Panc1 (cell line): ENCODE data around the gene ELK4. TPM values are rescaled to one million over a fixed set of nuclear protein-coding genes. Genes with fewer than 3 reads are reported as not detected.

Experiments used
- ATAC-seq: fragments of 200-7000 bp; cut with Tn5 transposase; 2 replicates; pipeline ENCODE4 v1.9.1; 2020; ENCODE audit warnings: mild to moderate bottlenecking, moderate library complexity
- BruUV-seq: library from RNA; stranded (reverse); fragments of 400-500 nt; replicated peaks from 2 replicates; lab custom pipeline; 2021; lab: Mats Ljungman, UMichigan
- CTCF ChIA-PET: fragments of 300-600 bp; sonication (Branson Sonifier 250); formaldehyde crosslinking; loops from one replicate; lab custom pipeline; 2022; ENCODE audit warnings: antibody characterized with exemption; lab: Charles Lee
- POLR2A ChIA-PET: fragments of 300-600 bp; sonication (Branson Sonifier 250); formaldehyde crosslinking; loops from one replicate; lab custom pipeline; 2022; ENCODE audit warnings: antibody characterized with exemption; lab: Charles Lee
- DNase-seq: peaks from one replicate; pipeline ENCODE4 v3.0.0-alpha.2; 2010; ENCODE audit warnings: low read depth, low spot score
- H3K27ac ChIP-seq: 2 replicates; pipeline ENCODE4 v1.5.1; 2011; ENCODE audit warnings: mild to moderate bottlenecking, low read length, inconsistent platforms
- H3K27me3 ChIP-seq: fragments of 200-500 bp; sonication (Bioruptor generic); 2 replicates; pipeline ENCODE4 v1.6.0; 2014; ENCODE audit warnings: low read length, inconsistent platforms; ENCODE audit not compliant: control insufficient read depth, insufficient read depth
- H3K36me3 ChIP-seq: fragments of 200-500 bp; sonication (Bioruptor generic); 2 replicates; pipeline ENCODE4 v1.5.1; 2014; ENCODE audit warnings: inconsistent platforms, mild to moderate bottlenecking, low read length, moderate library complexity; ENCODE audit not compliant: control insufficient read depth, insufficient read depth
- H3K4me1 ChIP-seq: 2 replicates; pipeline ENCODE4 v1.5.1; 2011; ENCODE audit warnings: inconsistent platforms, mild to moderate bottlenecking, low read length, moderate library complexity; ENCODE audit not compliant: control insufficient read depth, insufficient read depth
- H3K4me3 ChIP-seq, 2 experiments: 2 replicates each; pipeline ENCODE4 v1.5.1; 2011 to 2012; ENCODE audit warnings: low read depth in 2 of 2, low read length in 2 of 2, mild to moderate bottlenecking in 2 of 2, inconsistent platforms in 1 of 2, moderate library complexity in 1 of 2
- H3K9me3 ChIP-seq: fragments of 200-500 bp; sonication (Bioruptor generic); 2 replicates; pipeline ENCODE4 v1.5.1; 2014; ENCODE audit warnings: low read depth, mild to moderate bottlenecking, inconsistent platforms, low read length, moderate library complexity; ENCODE audit not compliant: control insufficient read depth, insufficient read depth
- POLR2AphosphoS5 ChIP-seq: IDR thresholded peaks from 2 replicates; pipeline ENCODE4 v1.6.1; 2012; ENCODE audit warnings: mild to moderate bottlenecking, low read depth, low read length, moderate library complexity
- SIN3A ChIP-seq: IDR thresholded peaks from 2 replicates; pipeline ENCODE4 v1.6.1; 2012; ENCODE audit warnings: low read depth, mild to moderate bottlenecking, low read length, moderate library complexity, borderline replicate concordance; ENCODE audit not compliant: insufficient read depth
- TCF7L2 ChIP-seq: IDR thresholded peaks from 2 replicates; pipeline ENCODE4 v1.6.1; 2011; ENCODE audit warnings: mild to moderate bottlenecking, low read depth, low read length, inconsistent platforms
- in situ Hi-C: cut with HindIII; loops from 2 replicates; pipeline ENCODE4 v1.10.0; 2016; ENCODE audit warnings: low sequenced_read_pairs, low pct_unique_long_range_greater_than_20kb
- intact Hi-C: fragments of 100-400 bp; cut with micrococcal nuclease; formaldehyde crosslinking; loops from one replicate; pipeline ENCODE4 v1.10.0; 2022; ENCODE audit not compliant: unreplicated experiment
- total RNA-seq: library from RNA; stranded (reverse); gene quantifications from one replicate; pipeline ENCODE4 v1.2.1, GENCODE V29; 2021; ENCODE audit not compliant: unreplicated experiment
- TF ChIP-seq, protein P1 (sequence below): fragments of 450-650 bp; IDR thresholded peaks from 2 replicates; pipeline ENCODE4 v1.5.1; 2017; ENCODE audit warnings: mild to moderate bottlenecking
- TF ChIP-seq, protein P2 (sequence below), 2 experiments: IDR thresholded peaks; 2 replicates each; pipeline ENCODE4 v1.6.1; 2011 to 2012; ENCODE audit warnings: low read depth in 2 of 2, control low read depth in 1 of 2, low read length in 1 of 2, mild to moderate bottlenecking in 1 of 2, moderate library complexity in 1 of 2; ENCODE audit not compliant: insufficient read depth in 1 of 2

ELK4 gene
- total RNA-seq, 1 experiment from 2014 or later = 54.6 TPM

DNA sequence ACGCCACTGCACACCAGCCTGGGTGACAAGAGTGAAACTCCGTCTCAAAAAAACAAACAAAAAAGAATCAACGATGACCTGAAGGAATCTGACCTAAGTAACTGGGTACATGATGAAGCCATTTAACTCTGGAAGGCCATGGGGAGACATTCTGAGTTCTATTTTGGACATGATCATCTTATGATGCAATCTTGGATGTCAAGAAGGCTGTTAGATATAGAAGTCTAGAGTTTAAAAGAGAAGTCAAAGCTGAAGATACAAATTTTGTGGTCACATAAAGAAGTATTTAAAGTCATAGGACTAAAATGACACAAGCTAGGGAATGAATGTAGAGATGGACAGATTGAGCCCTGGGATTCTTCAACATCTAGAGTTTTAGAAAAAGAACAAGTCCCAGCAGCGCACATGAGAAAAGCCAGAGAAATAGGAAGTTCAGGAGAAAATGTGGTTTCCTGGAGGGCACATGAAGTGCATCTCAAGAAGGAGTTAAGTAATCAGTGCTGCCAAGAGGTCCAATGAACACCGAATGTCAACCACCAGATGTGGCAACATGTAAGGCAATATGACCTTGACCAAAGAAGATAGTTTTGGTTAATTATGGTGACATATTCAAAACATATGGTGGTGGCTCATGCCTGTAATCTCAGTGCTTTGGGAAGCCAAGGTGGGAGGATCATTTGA is 26.8 kb downstream of the ELK4 start:
- DNase-seq (no peak), ATAC-seq (no peak)
- H3K27ac ChIP-seq = no peak overlapping the region
- no peaks in the 10 kb centered on the region for H3K4me1 ChIP-seq
- CTCF ChIA-PET = no interaction called here
- TF ChIP-seq SIN3A (no peak), POLR2AphosphoS5 (no peak), TCF7L2 (no peak)
- TF ChIP-seq, protein P1, sequence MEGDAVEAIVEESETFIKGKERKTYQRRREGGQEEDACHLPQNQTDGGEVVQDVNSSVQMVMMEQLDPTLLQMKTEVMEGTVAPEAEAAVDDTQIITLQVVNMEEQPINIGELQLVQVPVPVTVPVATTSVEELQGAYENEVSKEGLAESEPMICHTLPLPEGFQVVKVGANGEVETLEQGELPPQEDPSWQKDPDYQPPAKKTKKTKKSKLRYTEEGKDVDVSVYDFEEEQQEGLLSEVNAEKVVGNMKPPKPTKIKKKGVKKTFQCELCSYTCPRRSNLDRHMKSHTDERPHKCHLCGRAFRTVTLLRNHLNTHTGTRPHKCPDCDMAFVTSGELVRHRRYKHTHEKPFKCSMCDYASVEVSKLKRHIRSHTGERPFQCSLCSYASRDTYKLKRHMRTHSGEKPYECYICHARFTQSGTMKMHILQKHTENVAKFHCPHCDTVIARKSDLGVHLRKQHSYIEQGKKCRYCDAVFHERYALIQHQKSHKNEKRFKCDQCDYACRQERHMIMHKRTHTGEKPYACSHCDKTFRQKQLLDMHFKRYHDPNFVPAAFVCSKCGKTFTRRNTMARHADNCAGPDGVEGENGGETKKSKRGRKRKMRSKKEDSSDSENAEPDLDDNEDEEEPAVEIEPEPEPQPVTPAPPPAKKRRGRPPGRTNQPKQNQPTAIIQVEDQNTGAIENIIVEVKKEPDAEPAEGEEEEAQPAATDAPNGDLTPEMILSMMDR = no peak
- TF ChIP-seq, protein P2, sequence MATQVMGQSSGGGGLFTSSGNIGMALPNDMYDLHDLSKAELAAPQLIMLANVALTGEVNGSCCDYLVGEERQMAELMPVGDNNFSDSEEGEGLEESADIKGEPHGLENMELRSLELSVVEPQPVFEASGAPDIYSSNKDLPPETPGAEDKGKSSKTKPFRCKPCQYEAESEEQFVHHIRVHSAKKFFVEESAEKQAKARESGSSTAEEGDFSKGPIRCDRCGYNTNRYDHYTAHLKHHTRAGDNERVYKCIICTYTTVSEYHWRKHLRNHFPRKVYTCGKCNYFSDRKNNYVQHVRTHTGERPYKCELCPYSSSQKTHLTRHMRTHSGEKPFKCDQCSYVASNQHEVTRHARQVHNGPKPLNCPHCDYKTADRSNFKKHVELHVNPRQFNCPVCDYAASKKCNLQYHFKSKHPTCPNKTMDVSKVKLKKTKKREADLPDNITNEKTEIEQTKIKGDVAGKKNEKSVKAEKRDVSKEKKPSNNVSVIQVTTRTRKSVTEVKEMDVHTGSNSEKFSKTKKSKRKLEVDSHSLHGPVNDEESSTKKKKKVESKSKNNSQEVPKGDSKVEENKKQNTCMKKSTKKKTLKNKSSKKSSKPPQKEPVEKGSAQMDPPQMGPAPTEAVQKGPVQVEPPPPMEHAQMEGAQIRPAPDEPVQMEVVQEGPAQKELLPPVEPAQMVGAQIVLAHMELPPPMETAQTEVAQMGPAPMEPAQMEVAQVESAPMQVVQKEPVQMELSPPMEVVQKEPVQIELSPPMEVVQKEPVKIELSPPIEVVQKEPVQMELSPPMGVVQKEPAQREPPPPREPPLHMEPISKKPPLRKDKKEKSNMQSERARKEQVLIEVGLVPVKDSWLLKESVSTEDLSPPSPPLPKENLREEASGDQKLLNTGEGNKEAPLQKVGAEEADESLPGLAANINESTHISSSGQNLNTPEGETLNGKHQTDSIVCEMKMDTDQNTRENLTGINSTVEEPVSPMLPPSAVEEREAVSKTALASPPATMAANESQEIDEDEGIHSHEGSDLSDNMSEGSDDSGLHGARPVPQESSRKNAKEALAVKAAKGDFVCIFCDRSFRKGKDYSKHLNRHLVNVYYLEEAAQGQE (IDR thresholded peaks at IDR 0.05; ENCODE audit: insufficient read depth in 1 of 2, low read depth in 2 of 2, low read length in 1 of 2) = no peak
- no TSS peak for BruUV-seq
- POLR2A ChIA-PET = no interaction called here
- in situ Hi-C loops (no loop called here), intact Hi-C loops (no loop called here)
- no peak overlapping the region for H3K4me3 ChIP-seq
- H3K36me3 ChIP-seq = peaks cover 3% of the 10 kb centered on the region; the same call in 1 of the 2 replicates
- H3K9me3 ChIP-seq = no peaks in the 10 kb centered on the region
- H3K27me3 ChIP-seq = no peaks in the 10 kb centered on the region

DNA sequence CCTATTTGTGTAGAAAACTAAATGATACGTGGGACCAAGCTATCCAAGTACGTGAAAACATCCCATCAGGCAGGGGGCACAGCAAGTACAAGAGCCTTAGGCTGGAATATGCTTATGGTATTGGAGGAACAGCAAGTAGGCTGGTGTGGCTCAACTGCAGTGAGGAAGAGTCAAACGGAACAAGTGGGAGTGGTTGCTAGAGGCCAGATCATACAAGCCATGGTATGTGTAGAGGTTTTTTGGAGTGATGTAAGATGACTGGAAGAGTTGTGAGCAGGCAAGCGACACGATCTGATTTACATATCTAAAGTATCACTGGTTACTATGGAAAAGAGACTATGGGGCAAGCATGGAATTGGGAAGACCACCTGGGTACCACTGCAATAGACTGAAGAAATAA is 27.8 kb downstream of the ELK4 start:
- DNase-seq = no peak
- CTCF ChIA-PET = interaction anchor here (0.7 kb wide), 1 partner anchor 398 kb away, joined by 7 read pairs; no protein-coding TSS in a partner anchor
- BruUV-seq = no TSS peak

More for the DNA sequence above, 27.8 kb downstream of the ELK4 start:
- in situ Hi-C loops = no loop called here
- no peak for ATAC-seq
- H3K36me3 ChIP-seq = peaks cover 3% of the 10 kb centered on the region; the same call in 1 of the 2 replicates
- no peak overlapping the region for H3K27ac ChIP-seq
- H3K9me3 ChIP-seq = no peaks in the 10 kb centered on the region
- POLR2A ChIA-PET = no interaction called here
- intact Hi-C loops = no loop called here
- no peaks in the 10 kb centered on the region for H3K4me1 ChIP-seq
- H3K27me3 ChIP-seq = no peaks in the 10 kb centered on the region
- TF ChIP-seq, protein P2 (IDR thresholded peaks at IDR 0.05; ENCODE audit: insufficient read depth in 1 of 2, low read depth in 2 of 2, low read length in 1 of 2) = no peak
- no peak for TF ChIP-seq TCF7L2
- TF ChIP-seq POLR2AphosphoS5 = no peak
- TF ChIP-seq, protein P1 = no peak
- TF ChIP-seq SIN3A = no peak
- no peak overlapping the region for H3K4me3 ChIP-seq
